ENCODE measurements around the gene KCNQ5.

Gene KCNQ5

DNA sequence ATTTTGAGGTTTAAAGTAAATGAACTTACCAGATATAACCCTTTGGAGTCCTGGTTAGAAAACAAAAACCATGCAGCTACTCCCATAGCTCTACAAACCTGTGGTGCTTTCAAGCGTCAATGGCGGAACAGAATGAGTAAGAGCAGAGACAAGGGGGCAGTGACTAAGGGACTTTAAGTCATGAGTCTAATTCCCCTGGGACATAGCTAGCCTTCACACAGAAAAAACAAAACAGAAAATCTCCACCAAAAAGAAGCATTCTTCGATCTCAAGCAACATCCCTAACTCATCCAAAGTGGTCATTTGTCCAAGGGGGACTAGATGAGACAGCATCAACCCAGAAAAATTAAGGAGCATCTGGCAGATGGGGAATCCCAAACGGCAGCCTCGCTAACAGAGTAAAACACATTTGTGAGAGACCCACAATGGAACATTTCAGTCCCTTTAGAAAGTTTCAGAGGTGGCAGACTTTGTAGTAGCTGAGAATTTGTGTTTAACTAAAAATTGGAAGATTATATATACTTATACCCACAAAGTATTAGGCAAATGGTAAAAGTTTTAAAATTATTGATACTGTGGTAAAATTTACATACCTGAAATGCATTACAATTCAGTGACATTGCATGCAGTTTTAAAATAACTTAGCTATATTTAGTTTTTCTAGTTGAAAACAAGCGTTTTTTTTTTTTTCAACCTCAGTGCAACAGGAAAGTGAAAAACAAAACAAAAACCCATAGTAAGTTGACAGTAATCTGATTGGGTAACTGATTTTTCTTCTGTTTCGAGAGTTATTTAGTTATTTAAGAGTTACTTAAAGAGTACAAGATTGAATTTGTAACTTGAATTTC, 67.5 kb downstream of the KCNQ5 start:
- H3K4me1 Mint-ChIP-seq (ENCODE audit: low read depth): peaks cover 13% of the 10 kb centered on the region
- H3K9me3 Mint-ChIP-seq: no peaks in the 10 kb centered on the region
- H3K27ac Mint-ChIP-seq: no peak overlapping the region
- H3K36me3 Mint-ChIP-seq (ENCODE audit: low read depth): peaks cover 34% of the 10 kb centered on the region
- H3K4me3 Mint-ChIP-seq: no peak overlapping the region
- H3K27me3 Mint-ChIP-seq: no peaks in the 10 kb centered on the region

- Mint-ChIP-seq H3K27me3 (no peaks in the 10 kb centered on the region), H3K4me3 (no peak overlapping the region), H3K9me3 (no peaks in the 10 kb centered on the region), H3K36me3 (ENCODE audit: low read depth) (peaks cover 38% of the 10 kb centered on the region), H3K27ac (no peak overlapping the region), H3K4me1 (ENCODE audit: low read depth) (peaks cover 13% of the 10 kb centered on the region)
Observed at GRCh38 chr6:72691249-72691648, 69.4 kb downstream of the KCNQ5 start.

DNA sequence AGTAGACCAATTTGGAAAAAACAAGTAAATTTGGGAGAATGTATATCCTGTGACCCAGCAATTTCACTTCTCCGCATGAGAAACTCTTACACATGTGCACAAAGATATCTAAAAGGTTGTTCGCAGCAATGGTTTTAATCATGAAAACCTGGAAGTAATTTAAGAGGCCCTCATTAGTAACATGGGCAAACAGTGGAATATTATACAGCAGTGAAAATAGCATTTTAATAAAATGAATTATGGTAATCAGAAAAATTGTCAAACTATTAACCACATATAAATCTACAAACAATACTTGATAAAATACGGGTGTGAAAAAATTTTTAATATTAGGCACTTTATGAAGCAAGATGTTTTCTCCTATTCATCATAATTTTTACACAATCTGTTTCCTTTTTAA, 74.2 kb downstream of the KCNQ5 start:
- Mint-ChIP-seq H3K4me1 (ENCODE audit: low read depth) (peaks cover 3% of the 10 kb centered on the region), H3K4me3 (no peak overlapping the region), H3K9me3 (no peaks in the 10 kb centered on the region), H3K36me3 (ENCODE audit: low read depth) (peaks cover 32% of the 10 kb centered on the region), H3K27ac (no peak overlapping the region), H3K27me3 (no peaks in the 10 kb centered on the region)

DNA sequence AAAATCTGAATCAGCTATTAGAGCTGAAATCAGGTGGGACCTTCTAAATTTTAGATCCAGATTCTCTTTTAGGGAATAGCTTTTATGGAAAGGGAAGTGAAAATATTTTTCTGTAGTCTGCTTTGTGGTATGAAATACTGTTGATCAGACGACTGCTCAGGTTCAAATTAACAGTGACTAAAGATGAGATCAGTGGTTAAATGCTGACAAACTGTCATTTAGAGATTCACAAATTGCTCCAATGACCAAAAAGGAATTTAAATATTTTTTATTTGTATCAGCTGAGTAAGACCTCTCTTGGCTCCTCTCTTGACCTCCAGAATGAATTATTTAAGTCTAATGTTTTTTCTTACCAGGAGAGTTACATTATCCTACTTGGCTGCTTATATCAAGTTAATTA, 77.3 kb downstream of the KCNQ5 start:
- no peaks in the 10 kb centered on the region for H3K9me3 Mint-ChIP-seq
- H3K4me1 Mint-ChIP-seq (ENCODE audit: low read depth): peaks cover 5% of the 10 kb centered on the region
- no peak overlapping the region for H3K4me3 Mint-ChIP-seq
- H3K27ac Mint-ChIP-seq: no peak overlapping the region
- H3K27me3 Mint-ChIP-seq: no peaks in the 10 kb centered on the region
- peaks cover 23% of the 10 kb centered on the region for H3K36me3 Mint-ChIP-seq (ENCODE audit: low read depth)

- H3K4me1 Mint-ChIP-seq (ENCODE audit: low read depth): peaks cover 5% of the 10 kb centered on the region
- H3K9me3 Mint-ChIP-seq: no peaks in the 10 kb centered on the region
- H3K4me3 Mint-ChIP-seq: no peak overlapping the region
- peaks cover 13% of the 10 kb centered on the region for H3K36me3 Mint-ChIP-seq (ENCODE audit: low read depth)
- H3K27me3 Mint-ChIP-seq: no peaks in the 10 kb centered on the region
- no peak overlapping the region for H3K27ac Mint-ChIP-seq
Observed at GRCh38 chr6:72702421-72702820, 80.6 kb downstream of the KCNQ5 start.

GRCh38 chr6:72703093-72703492, 81.2 kb downstream of the KCNQ5 start:
- Mint-ChIP-seq H3K4me3 (no peak overlapping the region), H3K4me1 (ENCODE audit: low read depth) (peaks cover 5% of the 10 kb centered on the region), H3K27me3 (no peaks in the 10 kb centered on the region), H3K9me3 (no peaks in the 10 kb centered on the region), H3K36me3 (ENCODE audit: low read depth) (peaks cover 11% of the 10 kb centered on the region), H3K27ac (no peak overlapping the region)

DNA sequence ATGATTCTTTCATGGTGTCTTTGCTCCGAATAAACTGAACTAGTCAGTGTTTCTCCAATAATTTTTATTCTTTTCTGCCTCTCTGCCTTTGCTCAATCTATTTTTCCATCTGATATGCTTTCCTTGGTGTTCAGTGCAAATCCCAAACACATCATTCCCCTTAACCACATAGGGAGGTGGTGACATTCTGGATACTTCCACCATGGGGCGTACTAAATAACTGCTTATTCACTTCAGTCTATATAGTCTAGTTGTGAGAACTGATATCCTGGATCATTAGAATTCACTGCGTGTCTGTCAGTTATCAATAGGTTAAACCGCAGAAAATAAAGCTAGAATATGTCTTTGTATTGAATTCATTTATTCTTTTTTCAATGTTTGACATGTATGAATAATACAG, 83.1 kb downstream of the KCNQ5 start:
- Mint-ChIP-seq H3K27ac (no peak overlapping the region), H3K4me3 (no peak overlapping the region), H3K27me3 (no peaks in the 10 kb centered on the region), H3K9me3 (no peaks in the 10 kb centered on the region), H3K4me1 (ENCODE audit: low read depth) (peaks cover 5% of the 10 kb centered on the region), H3K36me3 (ENCODE audit: low read depth) (peaks cover 18% of the 10 kb centered on the region)

- H3K36me3 Mint-ChIP-seq (ENCODE audit: low read depth): peaks cover 29% of the 10 kb centered on the region
Observed at GRCh38 chr6:72709431-72709830, 87.6 kb downstream of the KCNQ5 start.

GRCh38 chr6:72711731-72712130, 89.9 kb downstream of the KCNQ5 start:
- Mint-ChIP-seq H3K4me3 (no peak overlapping the region), H3K27me3 (no peaks in the 10 kb centered on the region), H3K9me3 (no peaks in the 10 kb centered on the region), H3K36me3 (ENCODE audit: low read depth) (peaks cover 29% of the 10 kb centered on the region), H3K27ac (no peak overlapping the region), H3K4me1 (ENCODE audit: low read depth) (peaks cover 7% of the 10 kb centered on the region)

More at GRCh38 chr6:72709431-72709830, 87.6 kb downstream of the KCNQ5 start:
- no peak overlapping the region for H3K27ac Mint-ChIP-seq
- H3K4me3 Mint-ChIP-seq: no peak overlapping the region
- no peaks in the 10 kb centered on the region for H3K9me3 Mint-ChIP-seq
- peaks cover 3% of the 10 kb centered on the region for H3K4me1 Mint-ChIP-seq (ENCODE audit: low read depth)
- H3K27me3 Mint-ChIP-seq: no peaks in the 10 kb centered on the region

DNA sequence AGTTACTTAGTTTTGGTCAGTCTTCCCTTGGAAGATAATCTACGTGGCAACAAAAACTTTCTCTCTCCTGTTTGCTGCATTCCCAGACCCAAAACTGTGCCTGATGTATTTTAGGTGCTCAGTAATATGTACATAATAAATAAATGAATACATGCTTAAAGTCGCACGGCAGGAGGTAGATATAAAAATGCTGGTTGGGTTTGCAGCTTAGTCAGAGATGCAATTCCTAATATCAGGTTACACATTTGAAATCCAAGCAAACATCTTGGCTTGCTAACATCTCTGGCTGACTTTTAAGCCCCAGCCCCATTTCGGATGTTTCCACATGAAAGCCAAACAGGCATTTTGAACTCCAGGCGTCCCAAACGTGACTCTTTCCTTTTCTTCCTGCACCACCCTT, 91.0 kb downstream of the KCNQ5 start:
- H3K4me3 Mint-ChIP-seq: no peak overlapping the region
- peaks cover 11% of the 10 kb centered on the region for H3K4me1 Mint-ChIP-seq (ENCODE audit: low read depth)
- no peaks in the 10 kb centered on the region for H3K27me3 Mint-ChIP-seq
- H3K9me3 Mint-ChIP-seq: no peaks in the 10 kb centered on the region
- H3K27ac Mint-ChIP-seq: no peak overlapping the region
- H3K36me3 Mint-ChIP-seq (ENCODE audit: low read depth): peaks cover 29% of the 10 kb centered on the region

- no peak overlapping the region for H3K4me3 Mint-ChIP-seq
- H3K36me3 Mint-ChIP-seq (ENCODE audit: low read depth): peaks cover 17% of the 10 kb centered on the region
- H3K4me1 Mint-ChIP-seq (ENCODE audit: low read depth): peaks cover 12% of the 10 kb centered on the region
- H3K9me3 Mint-ChIP-seq: no peaks in the 10 kb centered on the region
- H3K27ac Mint-ChIP-seq: no peak overlapping the region
- no peaks in the 10 kb centered on the region for H3K27me3 Mint-ChIP-seq
Observed at GRCh38 chr6:72715119-72715518, 93.3 kb downstream of the KCNQ5 start.

DNA sequence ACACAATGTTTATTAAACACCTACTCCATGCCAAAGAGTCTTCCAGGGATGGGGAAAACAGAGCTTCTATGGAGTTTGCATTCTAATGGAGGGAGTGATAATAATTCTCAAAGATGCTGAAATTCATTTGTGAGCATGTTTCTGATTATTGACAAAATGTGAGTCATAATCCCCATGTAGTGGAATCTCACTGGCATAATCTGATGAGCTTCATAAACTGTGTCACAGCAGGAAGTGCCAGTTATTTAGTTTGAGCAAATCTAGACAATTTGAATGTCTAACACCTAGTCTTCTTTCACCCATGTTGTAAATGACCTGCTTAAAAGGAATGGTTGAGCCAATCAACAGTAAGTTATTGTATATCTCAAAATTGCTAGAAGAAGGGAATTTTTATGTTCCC, 95.1 kb downstream of the KCNQ5 start:
- H3K36me3 Mint-ChIP-seq (ENCODE audit: low read depth): peaks cover 8% of the 10 kb centered on the region
- no peaks in the 10 kb centered on the region for H3K27me3 Mint-ChIP-seq
- no peak overlapping the region for H3K27ac Mint-ChIP-seq
- H3K4me1 Mint-ChIP-seq (ENCODE audit: low read depth): peaks cover 16% of the 10 kb centered on the region
- H3K9me3 Mint-ChIP-seq: no peaks in the 10 kb centered on the region
- no peak overlapping the region for H3K4me3 Mint-ChIP-seq

DNA sequence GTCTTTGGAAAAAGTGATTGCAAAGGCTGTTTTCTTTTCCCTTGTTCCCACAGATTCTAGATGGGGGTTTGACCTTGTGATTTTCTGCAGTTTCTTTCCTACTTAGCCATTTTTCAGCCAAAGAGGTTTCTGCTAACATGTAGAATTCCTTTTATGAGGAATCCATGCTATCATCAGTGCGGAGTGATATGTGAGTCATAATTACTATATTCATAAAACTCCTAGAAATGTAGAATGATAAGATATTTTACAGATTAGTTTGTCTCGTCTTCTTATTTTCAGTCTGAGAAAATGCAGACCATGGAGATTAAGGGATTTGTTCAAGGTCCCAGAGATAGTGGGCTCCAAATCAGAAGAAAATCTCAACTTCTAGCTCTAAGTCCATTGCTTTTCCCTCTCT, 98.6 kb downstream of the KCNQ5 start:
- Mint-ChIP-seq H3K4me1 (ENCODE audit: low read depth) (peaks cover 16% of the 10 kb centered on the region), H3K9me3 (no peaks in the 10 kb centered on the region), H3K4me3 (no peak overlapping the region), H3K27me3 (no peaks in the 10 kb centered on the region), H3K27ac (no peak overlapping the region), H3K36me3 (ENCODE audit: low read depth) (peaks cover 18% of the 10 kb centered on the region)

DNA sequence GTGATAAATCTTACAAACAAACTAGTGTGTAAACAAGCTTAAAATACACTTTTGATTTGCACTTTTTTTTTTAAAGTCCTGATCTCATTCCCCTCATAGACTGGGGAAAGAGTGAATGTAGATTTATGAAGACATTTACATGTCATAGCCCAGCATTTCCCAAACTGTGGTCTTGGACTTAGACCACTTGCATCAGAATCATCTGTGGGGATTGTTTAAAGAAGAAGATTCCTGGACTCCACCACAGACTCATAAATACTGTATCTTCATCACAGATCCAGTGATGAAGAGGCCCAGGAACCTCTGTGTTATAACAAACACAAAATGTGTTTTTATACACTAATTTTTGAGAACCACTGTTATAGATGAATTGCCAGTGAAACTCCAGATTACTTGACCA, 99.5 kb downstream of the KCNQ5 start:
- H3K27me3 Mint-ChIP-seq: no peaks in the 10 kb centered on the region
- peaks cover 16% of the 10 kb centered on the region for H3K4me1 Mint-ChIP-seq (ENCODE audit: low read depth)
- peaks cover 20% of the 10 kb centered on the region for H3K36me3 Mint-ChIP-seq (ENCODE audit: low read depth)
- H3K9me3 Mint-ChIP-seq: no peaks in the 10 kb centered on the region
- no peak overlapping the region for H3K4me3 Mint-ChIP-seq
- H3K27ac Mint-ChIP-seq: no peak overlapping the region

GRCh38 chr6:72724545-72724944, 102.7 kb downstream of the KCNQ5 start:
- Mint-ChIP-seq H3K9me3 (no peaks in the 10 kb centered on the region), H3K27ac (no peak overlapping the region), H3K36me3 (ENCODE audit: low read depth) (peaks cover 30% of the 10 kb centered on the region), H3K4me3 (no peak overlapping the region), H3K4me1 (ENCODE audit: low read depth) (peaks cover 8% of the 10 kb centered on the region), H3K27me3 (no peaks in the 10 kb centered on the region)
